ENCODE results near the gene LRMDA. TPM values are rescaled to one million over a fixed set of nuclear protein-coding genes. Genes with fewer than 3 reads are reported as not detected.

The LRMDA gene
- total RNA-seq, 1 experiment from 2014 or later: 4.8 TPM

GRCh38 chr10:76242956-76243355 lies 811.5 kb downstream of the LRMDA start:
- ChIA-PET RAD21 (ENCODE audit: low non-redundant PET in 1 of 2, low total read pairs in 2 of 2, uncharacterized antibody in 2 of 2, unreplicated experiment in 2 of 2) (no interaction called here), POLR2A (no interaction called here), CTCF (no interaction called here)
- BruUV-seq (replicated peaks): no TSS peak
- Histone ChIP-seq H3K9me2 (ENCODE audit: insufficient read depth) (no peaks in the 10 kb centered on the region), H3K4me1 (ENCODE audit: control insufficient read depth in 1 of 2, insufficient read depth in 2 of 2, low read length in 2 of 2) (no peaks in the 10 kb centered on the region), H2AFZ (ENCODE audit: low read depth, low read length, poor library complexity, severe bottlenecking) (no peak overlapping the region), H3K27ac (ENCODE audit: low read depth, low read length) (no peak overlapping the region), H3K9me3 (ENCODE audit: control insufficient read depth in 1 of 2, insufficient read depth in 1 of 2, low read depth in 1 of 2, low read length in 2 of 2) (no peaks in the 10 kb centered on the region), H3K27me3 (ENCODE audit: insufficient read depth, low read length) (peaks cover 5% of the 10 kb centered on the region; the same call in 1 of the 2 replicates), H3K79me2 (ENCODE audit: insufficient read depth, low read length) (no peaks in the 10 kb centered on the region), H3K4me2 (ENCODE audit: low read length) (no peak overlapping the region), H3K36me3 (ENCODE audit: control insufficient read depth in 1 of 2, insufficient read depth in 2 of 2, low read length in 2 of 2) (no peaks in the 10 kb centered on the region), H4K20me1 (ENCODE audit: insufficient read depth) (no peaks in the 10 kb centered on the region), H3K9ac (ENCODE audit: low read length) (no peak overlapping the region), H3K4me3 (replicated peaks in 1 of 2; ENCODE audit: low read depth in 1 of 2, low read length in 2 of 2) (no peak overlapping the region)
- ATAC-seq (no peak), DNase-seq (ENCODE audit: low read depth, low spot score) (no peak)
- intact Hi-C loops (cut with micrococcal nuclease): no loop called here
- TF ChIP-seq CTCF (IDR thresholded peaks at IDR 0.05 in 2 of 3, conservative IDR thresholded peaks at IDR 0.05 in 1 of 3; ENCODE audit: borderline replicate concordance in 1 of 3, insufficient read depth in 1 of 3, low read depth in 2 of 3, low read length in 2 of 3) (no peak), EZH2phosphoT487 (IDR thresholded peaks at IDR 0.05; ENCODE audit: borderline replicate concordance) (no peak), JUND (IDR thresholded peaks at IDR 0.05) (no peak), SP1 (IDR thresholded peaks at IDR 0.05; ENCODE audit: low read depth) (no peak), MAX (IDR thresholded peaks at IDR 0.05) (no peak), ZNF274 (IDR thresholded peaks at IDR 0.05; ENCODE audit: low read depth, low read length) (no peak), CEBPB (IDR thresholded peaks at IDR 0.05; ENCODE audit: low read depth) (no peak), REST (IDR thresholded peaks at IDR 0.05; ENCODE audit: low read depth) (no peak), POLR2AphosphoS5 (IDR thresholded peaks at IDR 0.05; ENCODE audit: low read depth, low read length) (no peak), CBX3 (IDR thresholded peaks at IDR 0.05; ENCODE audit: low read depth) (no peak), ZFX (IDR thresholded peaks at IDR 0.05) (no peak), ELF1 (IDR thresholded peaks at IDR 0.05; ENCODE audit: borderline replicate concordance, low read depth) (no peak), TCF7L2 (IDR thresholded peaks at IDR 0.05; ENCODE audit: borderline replicate concordance, extremely low read depth, insufficient read depth, insufficient read length) (no peak), SRF (IDR thresholded peaks at IDR 0.05; ENCODE audit: low read depth) (no peak), POLR2A (IDR thresholded peaks at IDR 0.05; ENCODE audit: borderline replicate concordance, extremely low read depth, insufficient read depth, insufficient read length) (no peak), SIN3A (IDR thresholded peaks at IDR 0.05; ENCODE audit: low read depth) (no peak)

All from HCT116 (cell line).